ENCODE measurements around the gene IRAK2. TPM values are rescaled to one million over a fixed set of nuclear protein-coding genes. Genes with fewer than 3 reads are reported as not detected.

The IRAK2 gene
- total RNA-seq, 1 donor from 2014 or later: 2.0 TPM

DNA sequence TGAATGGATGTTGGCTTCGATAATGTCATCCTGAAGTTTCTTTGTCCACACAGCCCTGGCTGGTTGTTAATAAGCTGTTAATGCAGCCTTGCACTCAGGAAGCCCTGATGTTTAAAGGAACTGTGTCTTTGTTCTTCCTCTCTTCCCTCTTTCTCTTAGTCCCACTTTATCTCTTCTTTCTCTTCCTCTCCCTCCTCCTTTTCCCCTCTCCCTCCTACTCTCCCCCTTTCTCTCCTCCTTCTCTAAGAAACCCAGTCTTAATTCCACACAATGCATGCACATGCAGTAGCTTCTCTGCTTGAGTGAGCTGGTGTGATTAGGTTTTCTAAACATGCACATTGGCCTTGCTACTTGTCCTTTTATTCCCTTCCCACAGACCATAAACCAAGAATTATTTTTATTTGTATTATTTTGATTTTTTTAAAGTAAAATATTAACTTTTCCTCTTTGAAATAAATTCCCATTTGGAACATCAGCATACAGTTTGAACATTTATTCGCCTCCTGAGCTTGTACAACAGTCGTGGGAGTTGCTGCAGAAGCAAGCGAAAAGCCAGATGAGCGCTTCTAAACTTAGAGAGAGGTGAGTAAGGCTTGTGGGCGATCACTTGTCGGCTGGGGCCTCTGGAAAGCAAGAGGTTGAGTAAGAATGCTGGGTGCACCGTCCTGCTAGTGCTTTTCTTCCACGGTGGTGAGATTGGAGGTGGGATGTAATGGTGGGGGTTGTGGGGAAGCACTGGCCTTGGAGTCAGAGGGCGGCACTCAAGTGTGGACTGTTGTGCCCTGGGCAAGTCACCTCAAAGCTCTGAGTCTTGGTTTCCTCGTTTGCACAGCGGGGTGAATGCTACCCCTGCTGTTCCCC is 120.8 kb downstream of the IRAK2 start:
- no peak overlapping the region for H3K4me3 ChIP-seq
- H3K9me3 ChIP-seq (replicated peaks): no peaks in the 10 kb centered on the region
- H3K27me3 ChIP-seq (ENCODE audit: low read depth): no peaks in the 10 kb centered on the region
- TF ChIP-seq, protein P1, sequence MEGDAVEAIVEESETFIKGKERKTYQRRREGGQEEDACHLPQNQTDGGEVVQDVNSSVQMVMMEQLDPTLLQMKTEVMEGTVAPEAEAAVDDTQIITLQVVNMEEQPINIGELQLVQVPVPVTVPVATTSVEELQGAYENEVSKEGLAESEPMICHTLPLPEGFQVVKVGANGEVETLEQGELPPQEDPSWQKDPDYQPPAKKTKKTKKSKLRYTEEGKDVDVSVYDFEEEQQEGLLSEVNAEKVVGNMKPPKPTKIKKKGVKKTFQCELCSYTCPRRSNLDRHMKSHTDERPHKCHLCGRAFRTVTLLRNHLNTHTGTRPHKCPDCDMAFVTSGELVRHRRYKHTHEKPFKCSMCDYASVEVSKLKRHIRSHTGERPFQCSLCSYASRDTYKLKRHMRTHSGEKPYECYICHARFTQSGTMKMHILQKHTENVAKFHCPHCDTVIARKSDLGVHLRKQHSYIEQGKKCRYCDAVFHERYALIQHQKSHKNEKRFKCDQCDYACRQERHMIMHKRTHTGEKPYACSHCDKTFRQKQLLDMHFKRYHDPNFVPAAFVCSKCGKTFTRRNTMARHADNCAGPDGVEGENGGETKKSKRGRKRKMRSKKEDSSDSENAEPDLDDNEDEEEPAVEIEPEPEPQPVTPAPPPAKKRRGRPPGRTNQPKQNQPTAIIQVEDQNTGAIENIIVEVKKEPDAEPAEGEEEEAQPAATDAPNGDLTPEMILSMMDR (IDR thresholded peaks at IDR 0.05; ENCODE audit: borderline replicate concordance): no peak
- H3K4me1 ChIP-seq: peaks cover 19% of the 10 kb centered on the region
- H3K36me3 ChIP-seq: peaks cover 61% of the 10 kb centered on the region
- H3K27ac ChIP-seq (replicated peaks): no peak overlapping the region
- intact Hi-C loops (cut with micrococcal nuclease): no loop called here
- no peak for DNase-seq

DNA sequence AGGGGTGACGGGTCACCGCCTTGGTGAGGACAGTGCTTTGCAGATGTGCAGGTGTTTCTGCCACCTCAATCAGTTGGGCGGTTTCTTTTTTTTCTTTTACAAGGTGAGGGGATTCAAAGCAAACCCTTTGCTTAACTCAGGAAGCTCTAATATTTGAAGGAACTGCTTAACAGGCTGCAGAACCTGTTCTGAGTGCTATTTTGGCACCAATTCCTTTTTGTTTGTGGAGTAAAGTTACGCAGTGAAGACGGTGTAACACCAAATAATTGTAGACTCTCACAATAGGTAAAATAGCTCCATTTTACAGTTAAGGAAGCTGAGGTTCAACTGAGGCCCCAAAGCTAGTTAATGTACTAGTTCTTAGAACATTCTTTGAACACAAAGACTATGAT is 121.4 kb downstream of the IRAK2 start:
- TF ChIP-seq, protein P1 (IDR thresholded peaks at IDR 0.05; ENCODE audit: borderline replicate concordance): no peak
- Histone ChIP-seq H3K9me3 (replicated peaks) (no peaks in the 10 kb centered on the region), H3K27me3 (ENCODE audit: low read depth) (no peaks in the 10 kb centered on the region), H3K27ac (replicated peaks) (no peak overlapping the region), H3K4me1 (peaks cover 19% of the 10 kb centered on the region), H3K36me3 (peaks cover 62% of the 10 kb centered on the region), H3K4me3 (no peak overlapping the region)
- no peak for DNase-seq
- intact Hi-C loops (cut with micrococcal nuclease): no loop called here

DNA sequence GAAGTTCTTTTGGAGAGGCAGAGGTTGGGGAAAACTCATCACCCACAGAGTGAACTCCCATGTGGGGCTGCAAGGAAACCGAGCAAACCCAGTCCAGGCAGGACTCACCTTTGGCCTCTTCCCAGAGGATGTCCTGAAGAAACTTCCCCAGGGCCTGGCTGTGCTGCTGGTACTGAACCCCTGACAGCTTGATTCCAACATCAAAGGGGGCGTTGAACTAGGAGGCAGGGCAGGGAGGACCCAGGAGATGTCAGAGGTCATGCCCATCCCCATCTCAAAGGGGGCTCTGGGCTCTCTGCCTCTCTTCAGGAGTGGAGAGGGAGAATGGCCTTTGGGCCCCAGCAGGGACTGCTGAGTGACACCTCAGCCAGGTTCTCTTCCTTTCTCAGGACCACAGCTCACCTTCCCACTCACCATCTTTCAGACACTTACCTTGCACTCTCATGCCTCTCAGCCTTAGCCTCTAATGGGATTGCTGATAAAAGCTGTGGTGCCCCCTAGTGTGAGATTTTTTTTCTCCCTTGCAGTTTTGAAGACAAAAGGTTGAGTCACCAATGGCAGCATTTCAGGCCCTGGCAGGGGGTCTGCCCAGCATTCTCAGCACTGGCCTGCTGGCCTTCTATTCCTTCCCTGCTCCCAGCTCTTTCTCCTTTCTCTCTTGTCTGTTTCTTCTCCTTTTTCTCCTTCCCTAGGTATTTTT is 122.0 kb downstream of the IRAK2 start:
- Histone ChIP-seq H3K27me3 (ENCODE audit: low read depth) (no peaks in the 10 kb centered on the region), H3K36me3 (peaks cover 62% of the 10 kb centered on the region), H3K9me3 (replicated peaks) (no peaks in the 10 kb centered on the region), H3K27ac (replicated peaks) (no peak overlapping the region), H3K4me1 (peaks cover 19% of the 10 kb centered on the region), H3K4me3 (no peak overlapping the region)
- intact Hi-C loops (cut with micrococcal nuclease): no loop called here
- TF ChIP-seq, protein P1 (IDR thresholded peaks at IDR 0.05; ENCODE audit: borderline replicate concordance): no peak
- no peak for DNase-seq

DNA sequence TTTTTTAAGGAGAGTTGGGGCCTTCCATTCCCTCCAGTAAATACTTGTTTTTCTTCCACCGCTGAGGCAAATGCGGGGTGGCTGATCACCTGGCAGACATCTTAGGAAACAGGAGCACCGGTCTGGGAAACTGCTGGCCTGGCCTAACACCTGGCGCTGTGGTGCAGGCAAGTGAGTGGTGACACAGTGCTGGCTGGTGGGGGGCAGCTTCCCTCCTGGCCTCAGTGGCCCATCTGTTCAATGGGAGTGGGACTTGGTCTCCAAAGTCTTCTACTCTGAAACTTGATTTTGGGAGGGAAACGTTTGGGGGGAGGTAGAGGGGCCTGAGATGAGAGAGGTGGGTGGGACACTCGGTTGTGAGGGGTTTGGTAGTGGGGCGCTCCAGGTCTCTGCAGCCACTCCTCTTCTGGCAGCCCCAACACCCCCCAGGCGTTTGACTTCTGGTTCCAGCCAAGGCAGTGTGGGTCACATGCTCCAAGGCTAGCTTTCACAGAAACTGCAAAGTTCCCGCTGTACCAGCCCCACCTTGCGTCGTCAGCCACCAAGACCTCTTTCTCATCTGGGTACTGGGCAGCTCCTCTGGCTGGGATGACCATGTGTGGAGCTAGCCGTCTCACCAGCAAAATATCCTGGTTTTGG is 123.3 kb downstream of the IRAK2 start:
- no peaks in the 10 kb centered on the region for H3K9me3 ChIP-seq (replicated peaks)
- intact Hi-C loops (cut with micrococcal nuclease): no loop called here
- H3K27me3 ChIP-seq (ENCODE audit: low read depth): no peaks in the 10 kb centered on the region
- H3K4me1 ChIP-seq: peaks cover 19% of the 10 kb centered on the region
- TF ChIP-seq, protein P1 (IDR thresholded peaks at IDR 0.05; ENCODE audit: borderline replicate concordance): no peak
- H3K27ac ChIP-seq (replicated peaks): no peak overlapping the region
- H3K4me3 ChIP-seq: no peak overlapping the region
- no peak for DNase-seq
- peaks cover 63% of the 10 kb centered on the region for H3K36me3 ChIP-seq

DNA sequence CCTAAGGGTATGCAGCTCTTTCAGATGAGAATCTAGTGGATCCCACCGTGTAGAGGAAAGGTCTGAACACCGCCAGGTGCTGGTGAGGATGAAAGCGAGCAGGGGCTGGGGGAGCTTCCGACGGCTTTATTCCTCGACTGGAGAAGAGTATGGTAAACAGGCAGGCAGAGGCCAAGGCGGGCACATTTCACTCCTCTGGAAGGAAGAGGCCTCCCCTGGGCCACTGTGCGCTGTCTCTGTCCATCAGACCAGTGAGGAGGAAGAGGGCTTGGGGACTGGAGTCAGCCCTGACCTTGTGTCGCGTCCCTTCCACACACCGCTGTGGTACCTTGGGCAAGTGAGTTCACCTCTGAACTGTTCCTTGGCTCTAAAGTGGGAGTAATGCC is 123.8 kb downstream of the IRAK2 start:
- no peak for DNase-seq
- TF ChIP-seq, protein P1 (IDR thresholded peaks at IDR 0.05; ENCODE audit: borderline replicate concordance): no peak
- no peak overlapping the region for H3K4me3 ChIP-seq
- peaks cover 63% of the 10 kb centered on the region for H3K36me3 ChIP-seq
- H3K27ac ChIP-seq (replicated peaks): no peak overlapping the region
- H3K27me3 ChIP-seq (ENCODE audit: low read depth): no peaks in the 10 kb centered on the region
- intact Hi-C loops (cut with micrococcal nuclease): no loop called here
- peaks cover 16% of the 10 kb centered on the region for H3K4me1 ChIP-seq
- H3K9me3 ChIP-seq (replicated peaks): no peaks in the 10 kb centered on the region

Measured in left ventricle myocardium inferior (tissue), 1 donor.